HUES48 (cell line): ENCODE data around the gene GABRB2.
A peak's percentile ranks its signal among the peaks of the same experiment; 100 is the strongest.
"Not testable (repeated sequence)": the region's sequence is repeated elsewhere in the genome, so short reads cannot be mapped to it uniquely, and the experiment has no call there.

Experiments used
- H3K27ac ChIP-seq: one replicate; pipeline ENCODE4 v1.7.0; 2013; ENCODE audit warnings: low read depth, low read length, inconsistent platforms
- H3K27me3 ChIP-seq: 2 replicates; pipeline ENCODE4 v1.6.1; 2013; ENCODE audit warnings: mild to moderate bottlenecking, low read length; ENCODE audit not compliant: control insufficient read depth, insufficient read depth
- H3K36me3 ChIP-seq: 2 replicates; pipeline ENCODE4 v1.6.1; 2013; ENCODE audit warnings: low read length; ENCODE audit not compliant: control insufficient read depth, insufficient read depth
- H3K4me1 ChIP-seq: 2 replicates; pipeline ENCODE4 v1.6.1; 2013; ENCODE audit warnings: mild to moderate bottlenecking, low read length; ENCODE audit not compliant: control insufficient read depth, insufficient read depth
- H3K4me3 ChIP-seq: 2 replicates; pipeline ENCODE4 v1.5.1; 2013; ENCODE audit warnings: mild to moderate bottlenecking, low read depth, low read length
- H3K9ac ChIP-seq: 2 replicates; pipeline ENCODE4 v1.6.1; 2013; ENCODE audit warnings: mild to moderate bottlenecking, low read depth, low read length, moderate library complexity
- H3K9me3 ChIP-seq: 2 replicates; pipeline ENCODE4 v1.6.1; 2013; ENCODE audit warnings: low read length; ENCODE audit not compliant: control insufficient read depth, insufficient read depth

The GABRB2 gene

GRCh38 chr5:161545344-161546094 is 1.0 kb downstream of the GABRB2 start:
- no peak overlapping the region for H3K27ac ChIP-seq
- H3K36me3 ChIP-seq = no peaks in the 10 kb centered on the region
- peak overlapping the region; percentile 62 for H3K4me3 ChIP-seq
- no peak overlapping the region for H3K9ac ChIP-seq
- H3K9me3 ChIP-seq = no peaks in the 10 kb centered on the region
- peaks cover 21% of the 10 kb centered on the region for H3K4me1 ChIP-seq
- peaks cover 72% of the 10 kb centered on the region for H3K27me3 ChIP-seq

DNA sequence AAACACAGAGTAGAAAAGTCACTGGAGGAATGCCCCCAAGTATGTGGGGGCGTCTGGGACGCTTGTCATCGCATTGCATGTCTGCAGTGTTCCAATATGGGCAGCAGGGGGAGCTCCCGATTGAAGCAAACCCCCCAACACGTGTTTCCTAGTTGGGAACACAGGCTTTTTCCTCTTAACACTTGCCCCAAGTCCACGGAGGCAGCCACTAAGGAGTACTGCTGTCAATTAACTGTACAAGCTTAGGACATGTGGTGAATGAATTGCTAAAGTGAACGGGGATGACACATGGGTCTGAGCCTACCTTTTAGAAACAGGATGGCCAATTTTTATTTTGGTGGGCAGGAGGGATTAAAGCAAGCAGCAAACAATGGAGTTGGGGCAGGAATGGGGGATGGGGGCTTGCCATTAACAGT is 2.2 kb downstream of the GABRB2 start:
- Histone ChIP-seq H3K4me3 (no peak overlapping the region), H3K27ac (no peak overlapping the region), H3K9me3 (no peaks in the 10 kb centered on the region), H3K36me3 (no peaks in the 10 kb centered on the region), H3K9ac (no peak overlapping the region), H3K4me1 (peaks cover 21% of the 10 kb centered on the region), H3K27me3 (peaks cover 62% of the 10 kb centered on the region)

GRCh38 chr5:161539016-161539415 is 7.5 kb downstream of the GABRB2 start:
- H3K36me3 ChIP-seq = no peaks in the 10 kb centered on the region
- H3K27ac ChIP-seq = no peak overlapping the region
- peaks cover 9% of the 10 kb centered on the region for H3K27me3 ChIP-seq
- no peaks in the 10 kb centered on the region for H3K9me3 ChIP-seq
- H3K4me3 ChIP-seq = no peak overlapping the region
- no peaks in the 10 kb centered on the region for H3K4me1 ChIP-seq
- H3K9ac ChIP-seq = no peak overlapping the region

DNA sequence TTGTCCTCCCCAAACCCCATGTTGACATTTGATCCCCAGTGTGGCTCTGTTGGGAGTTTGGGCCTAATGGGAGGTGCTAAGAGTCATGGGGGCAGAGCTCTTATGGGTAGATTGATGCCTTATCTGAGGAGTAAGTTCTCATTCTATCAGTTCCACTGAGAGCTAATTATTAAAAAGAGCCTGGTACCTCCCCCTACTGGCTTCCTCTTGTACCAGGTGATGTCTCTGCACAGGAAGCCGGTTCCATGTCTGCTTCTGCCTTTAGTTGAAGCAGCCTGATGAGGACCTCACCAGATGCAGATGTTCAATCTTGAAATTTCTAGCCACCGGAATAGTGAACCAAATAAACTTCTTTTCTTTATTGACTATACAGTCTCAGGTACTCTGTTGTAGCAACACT is 10.8 kb downstream of the GABRB2 start:
- Histone ChIP-seq H3K4me3 (no peak overlapping the region), H3K9ac (no peak overlapping the region), H3K9me3 (no peaks in the 10 kb centered on the region), H3K27me3 (no peaks in the 10 kb centered on the region), H3K27ac (no peak overlapping the region), H3K4me1 (no peaks in the 10 kb centered on the region), H3K36me3 (no peaks in the 10 kb centered on the region)

DNA sequence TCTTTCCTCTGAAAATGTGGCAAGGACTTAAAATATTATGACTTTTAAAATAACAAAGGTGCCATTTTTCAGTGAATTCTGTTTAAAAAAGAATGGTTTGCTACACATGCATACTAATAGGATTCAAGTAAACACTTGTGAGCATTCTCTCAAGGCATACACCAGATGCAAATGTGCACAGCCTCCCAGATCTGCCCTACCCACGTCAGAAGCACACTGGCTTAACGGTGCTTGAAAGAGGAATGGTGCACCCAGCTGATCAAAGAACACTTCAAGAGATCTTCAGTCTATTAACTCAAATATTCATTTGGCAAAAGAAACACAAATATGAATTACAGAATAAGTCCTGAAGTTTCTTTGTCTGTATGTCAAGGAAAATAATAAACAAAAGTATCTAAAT is 15.8 kb downstream of the GABRB2 start:
- H3K9me3 ChIP-seq = no peaks in the 10 kb centered on the region
- H3K27me3 ChIP-seq = no peaks in the 10 kb centered on the region
- no peak overlapping the region for H3K4me3 ChIP-seq
- H3K9ac ChIP-seq = no peak overlapping the region
- H3K4me1 ChIP-seq = no peaks in the 10 kb centered on the region
- H3K36me3 ChIP-seq = no peaks in the 10 kb centered on the region
- no peak overlapping the region for H3K27ac ChIP-seq

- H3K27me3 ChIP-seq = no peaks in the 10 kb centered on the region
- H3K36me3 ChIP-seq = no peaks in the 10 kb centered on the region
- no peak overlapping the region for H3K4me3 ChIP-seq
- H3K4me1 ChIP-seq = no peaks in the 10 kb centered on the region
- H3K9me3 ChIP-seq = no peaks in the 10 kb centered on the region
- H3K9ac ChIP-seq = no peak overlapping the region
- no peak overlapping the region for H3K27ac ChIP-seq
These were observed 32.6 kb downstream of the GABRB2 start for GRCh38 chr5:161513942-161514341.

GRCh38 chr5:161507591-161507990 is 38.9 kb downstream of the GABRB2 start:
- H3K9me3 ChIP-seq = no peaks in the 10 kb centered on the region
- no peaks in the 10 kb centered on the region for H3K27me3 ChIP-seq
- no peak overlapping the region for H3K27ac ChIP-seq
- H3K9ac ChIP-seq = no peak overlapping the region
- H3K4me1 ChIP-seq = no peaks in the 10 kb centered on the region
- H3K4me3 ChIP-seq = no peak overlapping the region
- H3K36me3 ChIP-seq = no peaks in the 10 kb centered on the region

DNA sequence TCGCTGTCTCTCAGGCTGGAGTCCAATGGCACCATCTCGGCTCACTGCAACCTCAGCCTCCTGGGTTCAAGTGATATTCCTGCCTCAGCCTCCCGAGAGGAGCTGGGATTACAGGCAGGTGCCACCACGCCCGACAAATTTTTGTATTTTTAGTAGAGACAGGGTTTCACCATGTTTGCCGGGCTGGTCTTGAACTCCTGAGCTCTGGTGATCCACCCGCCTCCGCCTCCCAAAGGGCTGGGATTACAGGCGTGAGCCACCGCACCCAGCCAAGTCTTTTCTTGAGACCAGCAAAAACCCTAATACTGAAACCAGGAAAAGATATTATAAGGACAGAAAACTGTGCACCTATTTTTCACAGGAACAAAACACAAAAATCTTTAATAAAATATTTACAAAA is 41.4 kb downstream of the GABRB2 start:
- not testable (repeated sequence) for H3K36me3 ChIP-seq, H3K9ac ChIP-seq, H3K9me3 ChIP-seq, H3K27me3 ChIP-seq, H3K27ac ChIP-seq, H3K4me3 ChIP-seq, H3K4me1 ChIP-seq

- Histone ChIP-seq H3K9me3 (peaks cover 4% of the 10 kb centered on the region; the same call in 1 of the 2 replicates), H3K4me1 (no peaks in the 10 kb centered on the region), H3K27ac (no peak overlapping the region), H3K27me3 (no peaks in the 10 kb centered on the region), H3K9ac (no peak overlapping the region), H3K36me3 (no peaks in the 10 kb centered on the region), H3K4me3 (no peak overlapping the region)
These were observed 48.0 kb downstream of the GABRB2 start for GRCh38 chr5:161498531-161498930.

DNA sequence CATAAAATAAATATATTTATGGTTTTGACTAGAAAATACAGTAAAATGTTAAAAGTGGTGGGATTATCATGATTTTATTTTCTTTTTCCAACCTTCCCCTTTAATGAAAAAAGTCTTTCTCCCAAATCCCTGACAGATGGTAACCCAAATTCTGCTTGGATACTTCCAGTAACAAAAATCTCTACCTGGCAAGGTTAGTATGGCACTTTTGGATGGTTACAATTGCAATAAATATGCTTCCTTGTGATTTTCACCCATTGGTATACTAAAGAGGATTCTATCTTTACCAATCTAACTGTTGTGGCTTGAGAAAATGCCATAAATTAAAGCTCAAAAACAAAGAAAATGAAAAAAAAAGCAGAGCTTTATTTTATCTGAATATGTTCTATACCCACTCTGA is 62.8 kb downstream of the GABRB2 start:
- H3K4me1 ChIP-seq = no peaks in the 10 kb centered on the region
- H3K27ac ChIP-seq = no peak overlapping the region
- H3K9ac ChIP-seq = no peak overlapping the region
- no peak overlapping the region for H3K4me3 ChIP-seq
- no peaks in the 10 kb centered on the region for H3K27me3 ChIP-seq
- no peaks in the 10 kb centered on the region for H3K36me3 ChIP-seq
- H3K9me3 ChIP-seq = no peaks in the 10 kb centered on the region

DNA sequence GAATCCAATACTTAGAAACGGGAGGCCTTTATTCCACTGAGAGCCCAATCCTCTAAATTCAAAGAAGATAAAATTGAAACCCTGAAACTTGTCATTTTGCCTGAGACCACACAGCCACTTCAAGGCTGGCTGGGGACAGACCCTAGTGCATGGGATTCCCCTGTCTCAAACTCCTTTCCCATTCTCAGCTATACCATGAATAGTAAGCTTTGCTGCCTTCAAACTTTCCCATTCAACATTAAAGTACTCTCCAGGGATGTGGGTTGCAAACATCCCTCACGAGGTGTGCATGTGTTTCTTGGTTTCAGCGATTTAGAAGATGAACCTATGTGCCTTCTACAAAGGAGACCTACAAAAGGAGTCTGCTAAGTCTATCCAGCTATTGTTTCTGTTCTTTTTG is 64.6 kb downstream of the GABRB2 start:
- H3K9me3 ChIP-seq = no peaks in the 10 kb centered on the region
- H3K4me1 ChIP-seq = no peaks in the 10 kb centered on the region
- H3K27me3 ChIP-seq = no peaks in the 10 kb centered on the region
- no peaks in the 10 kb centered on the region for H3K36me3 ChIP-seq
- no peak overlapping the region for H3K27ac ChIP-seq
- H3K9ac ChIP-seq = no peak overlapping the region
- no peak overlapping the region for H3K4me3 ChIP-seq
